Lower lobe of right lung (tissue), 2 donors: Measurements from ENCODE around the gene MON2. TPM values are rescaled to one million over a fixed set of nuclear protein-coding genes. Genes with fewer than 3 reads are reported as not detected.
"Not testable (repeated sequence)": the region's sequence is repeated elsewhere in the genome, so short reads cannot be mapped to it uniquely, and the experiment has no call there.

Experiments used
- ATAC-seq, 2 donors: fragments of 200-7000 bp; cut with Tn5 transposase; one replicate each; pipeline ENCODE4 v1.9.1; 2020 to 2022; ENCODE audit warnings: mild to moderate bottlenecking in 2 of 2, moderate library complexity in 2 of 2
- DNase-seq: peaks from one replicate; pipeline ENCODE4 v3.0.0-alpha.2; 2020
- H3K27ac ChIP-seq: fragments of 200-600 bp; one replicate; pipeline ENCODE4 v1.8.0; 2022
- H3K27me3 ChIP-seq: fragments of 200-600 bp; one replicate; pipeline ENCODE4 v1.8.0; 2022; ENCODE audit warnings: low read depth
- H3K36me3 ChIP-seq: fragments of 200-600 bp; one replicate; pipeline ENCODE4 v1.8.0; 2022; ENCODE audit warnings: mild to moderate bottlenecking
- H3K4me1 ChIP-seq: fragments of 200-600 bp; one replicate; pipeline ENCODE4 v1.8.0; 2022
- H3K4me3 ChIP-seq: fragments of 200-600 bp; one replicate; pipeline ENCODE4 v1.8.0; 2022; ENCODE audit warnings: mild to moderate bottlenecking
- H3K9me3 ChIP-seq: fragments of 200-600 bp; one replicate; pipeline ENCODE4 v1.8.0; 2022
- intact Hi-C: fragments of 100-400 bp; cut with DNase I; formaldehyde crosslinking; loops from one replicate; pipeline ENCODE4 v1.11.0; 2022
- total RNA-seq: library from RNA; stranded (reverse); fragmentation: NEBNext Ultra II Directional; extraction: Animal tissue kit (Norgen Biotek cat#: 25700); gene quantifications from one replicate; pipeline ENCODE4 v1.2.1, GENCODE V29; 2021
- TF ChIP-seq, protein P1 (sequence below): fragments of 200-600 bp; IDR thresholded peaks from one replicate; pipeline ENCODE4 v1.8.0; 2022; ENCODE audit warnings: antibody characterized with exemption, mild to moderate bottlenecking
- donor health status: DM: no; HTN: yes; CAD: no; lungs with severe emphysema.

The MON2 gene
- total RNA-seq, 1 donor from 2014 or later, result 48.6 TPM

- Histone ChIP-seq H3K9me3 (peaks cover 3% of the 10 kb centered on the region), H3K27me3 (peaks cover 19% of the 10 kb centered on the region), H3K4me1 (peaks cover 17% of the 10 kb centered on the region), H3K27ac (no peak overlapping the region), H3K4me3 (peak overlapping the region; percentile 50), H3K36me3 (no peaks in the 10 kb centered on the region)
- intact Hi-C loops, result no loop called here
- DNase-seq, result peak; percentile 59
- peak; percentile 75 to 77 for ATAC-seq
- TF ChIP-seq, protein P1, sequence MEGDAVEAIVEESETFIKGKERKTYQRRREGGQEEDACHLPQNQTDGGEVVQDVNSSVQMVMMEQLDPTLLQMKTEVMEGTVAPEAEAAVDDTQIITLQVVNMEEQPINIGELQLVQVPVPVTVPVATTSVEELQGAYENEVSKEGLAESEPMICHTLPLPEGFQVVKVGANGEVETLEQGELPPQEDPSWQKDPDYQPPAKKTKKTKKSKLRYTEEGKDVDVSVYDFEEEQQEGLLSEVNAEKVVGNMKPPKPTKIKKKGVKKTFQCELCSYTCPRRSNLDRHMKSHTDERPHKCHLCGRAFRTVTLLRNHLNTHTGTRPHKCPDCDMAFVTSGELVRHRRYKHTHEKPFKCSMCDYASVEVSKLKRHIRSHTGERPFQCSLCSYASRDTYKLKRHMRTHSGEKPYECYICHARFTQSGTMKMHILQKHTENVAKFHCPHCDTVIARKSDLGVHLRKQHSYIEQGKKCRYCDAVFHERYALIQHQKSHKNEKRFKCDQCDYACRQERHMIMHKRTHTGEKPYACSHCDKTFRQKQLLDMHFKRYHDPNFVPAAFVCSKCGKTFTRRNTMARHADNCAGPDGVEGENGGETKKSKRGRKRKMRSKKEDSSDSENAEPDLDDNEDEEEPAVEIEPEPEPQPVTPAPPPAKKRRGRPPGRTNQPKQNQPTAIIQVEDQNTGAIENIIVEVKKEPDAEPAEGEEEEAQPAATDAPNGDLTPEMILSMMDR, result peak; percentile 47
Observed at GRCh38 chr12:62435303-62436163, 31.1 kb upstream of the MON2 start.

- H3K4me1 ChIP-seq, result peaks cover 17% of the 10 kb centered on the region
- TF ChIP-seq, protein P1, result no peak
- peaks cover 19% of the 10 kb centered on the region for H3K27me3 ChIP-seq
- H3K27ac ChIP-seq, result no peak overlapping the region
- no peak overlapping the region for H3K4me3 ChIP-seq
- H3K36me3 ChIP-seq, result no peaks in the 10 kb centered on the region
- DNase-seq (no peak), ATAC-seq (peak in 1 of 2 donors; percentile 31)
- intact Hi-C loops, result no loop called here
- H3K9me3 ChIP-seq, result peaks cover 9% of the 10 kb centered on the region
Observed at GRCh38 chr12:62436164-62436503, 30.5 kb upstream of the MON2 start.

- no peak overlapping the region for H3K4me3 ChIP-seq
- H3K36me3 ChIP-seq, result no peaks in the 10 kb centered on the region
- ATAC-seq (peak in 1 of 2 donors; percentile 58), DNase-seq (no peak)
- peaks cover 17% of the 10 kb centered on the region for H3K4me1 ChIP-seq
- TF ChIP-seq, protein P1, result peak; percentile 63
- H3K27ac ChIP-seq, result no peak overlapping the region
- H3K27me3 ChIP-seq, result peaks cover 13% of the 10 kb centered on the region
- H3K9me3 ChIP-seq, result peaks cover 9% of the 10 kb centered on the region
- intact Hi-C loops, result no loop called here
Observed at GRCh38 chr12:62438098-62438692, 28.4 kb upstream of the MON2 start.

DNA sequence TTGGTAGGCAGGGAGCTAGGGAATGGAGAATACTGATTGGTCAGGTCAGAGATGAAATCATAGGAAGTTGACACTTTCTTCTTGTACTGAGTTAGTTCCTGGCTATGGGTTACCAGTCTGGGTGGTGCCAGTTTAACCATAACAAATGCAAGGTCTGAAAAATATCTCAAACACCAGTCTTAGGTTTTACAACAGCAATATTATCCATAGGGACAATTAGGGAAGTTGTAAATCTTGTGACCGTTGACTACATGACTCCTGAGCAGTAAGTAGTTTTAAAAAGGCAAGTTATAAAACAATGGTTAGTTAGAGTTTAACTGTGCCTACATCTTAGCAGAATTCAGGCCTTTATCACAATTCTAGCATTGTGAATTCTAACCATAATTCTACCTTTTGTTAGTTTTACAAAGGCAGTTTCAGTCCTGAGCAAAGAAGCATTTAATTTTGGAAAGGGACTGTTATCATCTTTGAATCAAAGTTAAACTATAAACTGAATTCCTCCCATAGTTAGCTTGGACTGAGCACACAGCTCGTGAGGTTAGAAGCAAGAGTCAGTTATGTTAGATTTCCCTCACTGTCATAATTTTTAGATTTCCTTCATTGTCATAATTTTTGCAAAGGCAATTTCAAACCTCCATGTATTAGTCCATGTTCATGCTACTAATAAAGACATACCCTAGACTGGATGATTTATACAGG is 19.7 kb upstream of the MON2 start:
- Histone ChIP-seq H3K9me3 (peaks cover 8% of the 10 kb centered on the region), H3K36me3 (no peaks in the 10 kb centered on the region), H3K27me3 (no peaks in the 10 kb centered on the region), H3K4me1 (no peaks in the 10 kb centered on the region), H3K4me3 (no peak overlapping the region), H3K27ac (no peak overlapping the region)
- DNase-seq (no peak), ATAC-seq (no peak)
- intact Hi-C loops, result no loop called here
- TF ChIP-seq, protein P1, result no peak

GRCh38 chr12:62448436-62448835 is 18.2 kb upstream of the MON2 start:
- no peak for DNase-seq
- H3K27ac ChIP-seq, result no peak overlapping the region
- intact Hi-C loops, result no loop called here
- H3K9me3 ChIP-seq, result peaks cover 7% of the 10 kb centered on the region
- no peak for ATAC-seq
- no peaks in the 10 kb centered on the region for H3K4me1 ChIP-seq
- H3K4me3 ChIP-seq, result no peak overlapping the region
- H3K36me3 ChIP-seq, result no peaks in the 10 kb centered on the region
- TF ChIP-seq, protein P1, result no peak
- H3K27me3 ChIP-seq, result no peaks in the 10 kb centered on the region

GRCh38 chr12:62455429-62455828 is 11.2 kb upstream of the MON2 start:
- H3K27ac ChIP-seq, DNase-seq, H3K27me3 ChIP-seq, H3K36me3 ChIP-seq, H3K9me3 ChIP-seq, ATAC-seq, H3K4me1 ChIP-seq, H3K4me3 ChIP-seq, intact Hi-C loops: not testable (repeated sequence)
